MM.1S (cell line): Measurements from ENCODE around the gene GIPR.

ENCODE experiments used
- DNase-seq: peaks from one replicate; pipeline ENCODE4 v3.0.0-alpha.2; 2015
- H2AFZ ChIP-seq: fragments of 300-600 bp; sonication (generic); 2 replicates; pipeline ENCODE4 v1.6.0; 2016; ENCODE audit warnings: antibody characterized with exemption, low read length
- H3F3A ChIP-seq: fragments of 300-600 bp; sonication (generic); 2 replicates; pipeline ENCODE4 v1.6.1; 2016; ENCODE audit warnings: mild to moderate bottlenecking, antibody characterized with exemption, low read length, moderate library complexity, mixed read lengths; ENCODE audit not compliant: insufficient read depth
- H3K27ac ChIP-seq: fragments of 300-600 bp; sonication (generic); 2 replicates; pipeline ENCODE4 v1.5.1; 2016; ENCODE audit warnings: mild to moderate bottlenecking, low read length
- H3K27me3 ChIP-seq: fragments of 300-600 bp; sonication (generic); replicated peaks from 2 replicates; pipeline ENCODE4 v1.6.0; 2016; ENCODE audit warnings: low read length; ENCODE audit not compliant: insufficient read depth
- H3K36me3 ChIP-seq: fragments of 300-600 bp; sonication (generic); replicated peaks from 2 replicates; pipeline ENCODE4 v1.6.1; 2016; ENCODE audit warnings: mild to moderate bottlenecking, low read length, mixed read lengths; ENCODE audit not compliant: insufficient read depth
- H3K4me1 ChIP-seq: fragments of 300-600 bp; sonication (generic); 2 replicates; pipeline ENCODE4 v1.6.1; 2016; ENCODE audit warnings: low read length, mixed read lengths
- H3K4me2 ChIP-seq: fragments of 300-600 bp; sonication (generic); 2 replicates; pipeline ENCODE4 v1.6.0; 2016; ENCODE audit warnings: low read depth, low read length
- H3K4me3 ChIP-seq: fragments of 300-600 bp; sonication (generic); 2 replicates; pipeline ENCODE4 v1.5.1; 2016; ENCODE audit warnings: low read length, mixed read lengths
- H3K79me2 ChIP-seq: fragments of 300-600 bp; sonication (generic); 2 replicates; pipeline ENCODE4 v1.6.1; 2016; ENCODE audit warnings: mixed run types, low read length, mixed read lengths
- H3K9ac ChIP-seq: fragments of 300-600 bp; sonication (generic); 2 replicates; pipeline ENCODE4 v1.6.1; 2016; ENCODE audit warnings: low read length, mixed read lengths
- H3K9me2 ChIP-seq: fragments of 300-600 bp; sonication (generic); replicated peaks from 2 replicates; pipeline ENCODE4 v1.6.1; 2016; ENCODE audit warnings: mild to moderate bottlenecking, low read length, mixed read lengths; ENCODE audit not compliant: insufficient read depth
- H3K9me3 ChIP-seq: fragments of 300-600 bp; sonication (generic); replicated peaks from 2 replicates; pipeline ENCODE4 v1.6.1; 2016; ENCODE audit warnings: mild to moderate bottlenecking, low read length, mixed read lengths; ENCODE audit not compliant: insufficient read depth
- H4K20me1 ChIP-seq: fragments of 300-600 bp; sonication (generic); 2 replicates; pipeline ENCODE4 v1.6.1; 2016; ENCODE audit warnings: mild to moderate bottlenecking, low read length, moderate library complexity, mixed read lengths; ENCODE audit not compliant: insufficient read depth
- CTCF ChIP-seq: fragments of 300-600 bp; sonication (generic); IDR thresholded peaks from 2 replicates; pipeline ENCODE4 v1.5.1; 2016; ENCODE audit warnings: antibody characterized with exemption, low read length, mixed read lengths
- EZH2 ChIP-seq: fragments of 300-600 bp; sonication (generic); optimal IDR thresholded peaks from 2 replicates; pipeline ENCODE3; 2017; ENCODE audit warnings: low read depth, mild to moderate bottlenecking, antibody characterized with exemption, low read length, mixed read lengths
- EZH2phosphoT487 ChIP-seq: fragments of 300-600 bp; sonication (generic); IDR thresholded peaks from 2 replicates; pipeline ENCODE4 v1.6.1; 2018; ENCODE audit warnings: antibody characterized with exemption, low read length

GIPR gene

GRCh38 chr19:45676851-45677263, 8.8 kb downstream of the GIPR start:
- Histone ChIP-seq H3K4me2 (peak overlapping the region; percentile 58), H3K9me2 (no peaks in the 10 kb centered on the region), H3K9me3 (no peaks in the 10 kb centered on the region), H4K20me1 (no peaks in the 10 kb centered on the region), H3K27me3 (peaks cover 20% of the 10 kb centered on the region), H3K4me3 (0 out of 2 replicates have a peak overlapping the region, but pooled peaks have one; percentile 28), H2AFZ (peak overlapping the region; percentile 69; the same call in 1 of the 2 replicates), H3K36me3 (no peaks in the 10 kb centered on the region), H3K9ac (no peak overlapping the region), H3K4me1 (peaks cover 9% of the 10 kb centered on the region), H3K79me2 (no peaks in the 10 kb centered on the region), H3K27ac (no peak overlapping the region), H3F3A (no peaks in the 10 kb centered on the region)
- TF ChIP-seq EZH2 (no peak), EZH2phosphoT487 (no peak), CTCF (no peak)
- DNase-seq = no peak

DNA sequence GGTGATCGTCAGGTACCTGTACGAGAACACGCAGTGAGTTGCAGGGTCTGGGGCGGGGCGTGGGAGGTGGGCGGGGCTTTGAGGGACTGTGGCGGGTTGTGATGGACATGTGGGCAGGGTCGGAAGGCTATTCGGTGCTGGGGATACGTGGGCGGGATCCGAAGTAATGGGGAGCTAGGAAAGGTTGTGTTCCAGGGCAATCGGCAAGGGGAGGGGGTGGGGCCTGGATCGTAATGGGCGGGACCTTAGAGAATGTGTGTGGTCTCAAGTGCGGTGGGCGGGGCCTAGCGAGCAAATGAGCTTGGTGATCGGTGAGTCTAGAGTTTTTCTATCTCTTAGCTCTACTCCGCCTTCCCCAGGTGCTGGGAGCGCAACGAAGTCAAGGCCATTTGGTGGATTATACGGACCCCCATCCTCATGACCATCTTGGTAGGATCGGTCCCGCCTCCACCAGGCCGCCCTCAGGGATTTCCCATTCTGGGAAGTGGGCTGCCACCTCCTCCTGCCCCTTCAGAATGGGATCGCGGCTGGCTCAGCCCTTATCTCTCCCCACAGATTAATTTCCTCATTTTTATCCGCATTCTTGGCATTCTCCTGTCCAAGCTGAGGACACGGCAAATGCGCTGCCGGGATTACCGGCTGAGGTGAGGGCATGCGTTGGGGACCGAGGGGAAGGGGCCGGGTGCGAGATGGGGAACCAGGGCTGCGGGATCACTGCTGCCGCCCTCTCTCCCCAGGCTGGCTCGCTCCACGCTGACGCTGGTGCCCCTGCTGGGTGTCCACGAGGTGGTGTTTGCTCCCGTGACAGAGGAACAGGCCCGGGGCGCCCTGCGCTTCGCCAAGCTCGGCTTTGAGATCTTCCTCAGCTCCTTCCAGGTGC, 9.6 kb downstream of the GIPR start:
- DNase-seq = peak; percentile 90
- H3K36me3 ChIP-seq = no peaks in the 10 kb centered on the region
- H4K20me1 ChIP-seq = no peaks in the 10 kb centered on the region
- TF ChIP-seq EZH2 (no peak), EZH2phosphoT487 (no peak), CTCF (no peak)
- no peaks in the 10 kb centered on the region for H3F3A ChIP-seq
- no peaks in the 10 kb centered on the region for H3K79me2 ChIP-seq
- no peaks in the 10 kb centered on the region for H3K9me2 ChIP-seq
- H3K27me3 ChIP-seq = peaks cover 13% of the 10 kb centered on the region
- H3K4me1 ChIP-seq = peaks cover 11% of the 10 kb centered on the region
- H3K9me3 ChIP-seq = no peaks in the 10 kb centered on the region
- H3K9ac ChIP-seq = no peak overlapping the region; the same call in 1 of the 2 replicates
- H3K4me3 ChIP-seq = peak overlapping the region; percentile 59
- H2AFZ ChIP-seq = peak overlapping the region; percentile 57
- H3K27ac ChIP-seq = no peak overlapping the region
- H3K4me2 ChIP-seq = peak overlapping the region; percentile 99

DNA sequence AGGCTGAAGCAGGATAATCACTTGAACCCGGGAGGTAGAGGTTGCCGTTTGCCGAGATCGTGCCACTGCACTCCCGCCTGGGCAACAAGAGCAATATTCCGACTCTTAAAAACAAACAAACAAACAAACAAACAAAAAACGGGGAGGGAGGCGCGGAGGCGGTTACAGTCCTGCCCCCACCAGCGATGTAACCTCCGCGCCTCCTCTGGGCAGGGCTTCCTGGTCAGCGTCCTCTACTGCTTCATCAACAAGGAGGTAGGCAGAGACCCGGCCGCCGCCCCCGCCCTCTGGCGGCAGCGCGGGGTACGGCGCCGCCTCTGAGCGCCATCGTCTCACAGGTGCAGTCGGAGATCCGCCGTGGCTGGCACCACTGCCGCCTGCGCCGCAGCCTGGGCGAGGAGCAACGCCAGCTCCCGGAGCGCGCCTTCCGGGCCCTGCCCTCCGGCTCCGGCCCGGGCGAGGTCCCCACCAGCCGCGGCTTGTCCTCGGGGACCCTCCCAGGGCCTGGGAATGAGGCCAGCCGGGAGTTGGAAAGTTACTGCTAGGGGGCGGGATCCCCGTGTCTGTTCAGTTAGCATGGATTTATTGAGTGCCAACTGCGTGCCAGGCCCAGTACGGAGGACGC, 13.5 kb downstream of the GIPR start:
- Histone ChIP-seq H3K27ac (no peak overlapping the region), H3K79me2 (no peaks in the 10 kb centered on the region), H3F3A (0 out of 2 replicates have a peak, but pooled peaks cover 9% of the 10 kb centered on the region), H3K9ac (peak overlapping the region; percentile 43; the same call in 1 of the 2 replicates), H3K9me2 (no peaks in the 10 kb centered on the region), H3K36me3 (no peaks in the 10 kb centered on the region), H3K9me3 (no peaks in the 10 kb centered on the region), H3K27me3 (peaks cover 4% of the 10 kb centered on the region), H4K20me1 (no peaks in the 10 kb centered on the region), H2AFZ (peak overlapping the region; percentile 88), H3K4me3 (peak overlapping the region; percentile 61), H3K4me1 (peaks cover 11% of the 10 kb centered on the region), H3K4me2 (peak overlapping the region; percentile 99)
- TF ChIP-seq EZH2phosphoT487 = no peak
- TF ChIP-seq CTCF = peak; percentile 91
- DNase-seq = peak; percentile 86
